AG04449 (cell line): ENCODE data around the gene TOMM40.
"Not testable (repeated sequence)": the region's sequence is repeated elsewhere in the genome, so short reads cannot be mapped to it uniquely, and the experiment has no call there.

Experiments used
- CTCF ChIA-PET: fragments of 350-600 bp; formaldehyde crosslinking; extraction: SDS; loops from one replicate; lab custom pipeline; 2021; ENCODE audit warnings: antibody characterized with exemption; lab: Yijun Ruan, JAX
- POLR2A ChIA-PET: fragments of 400-600, 350-600 bp; formaldehyde crosslinking; extraction: SDS; loops from one replicate; lab custom pipeline; 2020; ENCODE audit warnings: antibody characterized with exemption, inconsistent platforms; lab: Yijun Ruan, JAX
- DNase-seq: peaks from one replicate; pipeline ENCODE4 v3.0.0-alpha.2; 2010; ENCODE audit warnings: low read depth, low spot score
- H3K4me3 ChIP-seq: 2 replicates; pipeline ENCODE4 v1.5.1; 2011; ENCODE audit warnings: low read depth, mild to moderate bottlenecking, control low read depth, low read length
- TF ChIP-seq, protein P1 (sequence below): IDR thresholded peaks from one replicate; pipeline ENCODE4 v1.5.1; 2011; ENCODE audit warnings: mild to moderate bottlenecking, moderate library complexity, low read length, control low read depth, inconsistent platforms; ENCODE audit not compliant: insufficient read depth; ENCODE audit errors: missing control alignments

The TOMM40 gene

DNA sequence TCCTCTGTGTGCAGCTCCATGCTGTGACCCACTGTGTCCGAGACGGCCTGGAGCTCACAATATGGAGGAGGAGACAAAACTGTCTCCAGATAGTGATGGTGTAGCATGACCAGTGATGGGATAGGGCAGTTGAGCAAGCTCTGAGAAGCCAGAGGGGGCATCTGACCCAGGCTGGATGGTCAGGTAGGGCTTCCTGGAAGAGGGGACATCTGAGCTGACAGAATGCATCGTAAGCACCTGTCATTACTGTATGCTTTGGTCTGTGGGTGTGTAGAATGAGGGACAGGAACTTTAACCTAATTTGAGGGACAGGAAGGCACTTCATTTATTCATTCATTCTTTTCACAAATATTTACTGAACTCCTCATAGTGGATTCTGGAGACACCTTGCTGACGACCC, 6.5 kb upstream of the TOMM40 start:
- ChIA-PET POLR2A (interaction anchor here (0.6 to 1.1 kb wide), 2 partner anchors 16 to 36 kb away, joined by 3 read pairs; no protein-coding TSS in a partner anchor), CTCF (interaction anchor here (1.0 to 2.8 kb wide), 5 partner anchors 17 to 314 kb away, joined by 4 to 11 read pairs (median 8); no protein-coding TSS in a partner anchor)
- TF ChIP-seq, protein P1, sequence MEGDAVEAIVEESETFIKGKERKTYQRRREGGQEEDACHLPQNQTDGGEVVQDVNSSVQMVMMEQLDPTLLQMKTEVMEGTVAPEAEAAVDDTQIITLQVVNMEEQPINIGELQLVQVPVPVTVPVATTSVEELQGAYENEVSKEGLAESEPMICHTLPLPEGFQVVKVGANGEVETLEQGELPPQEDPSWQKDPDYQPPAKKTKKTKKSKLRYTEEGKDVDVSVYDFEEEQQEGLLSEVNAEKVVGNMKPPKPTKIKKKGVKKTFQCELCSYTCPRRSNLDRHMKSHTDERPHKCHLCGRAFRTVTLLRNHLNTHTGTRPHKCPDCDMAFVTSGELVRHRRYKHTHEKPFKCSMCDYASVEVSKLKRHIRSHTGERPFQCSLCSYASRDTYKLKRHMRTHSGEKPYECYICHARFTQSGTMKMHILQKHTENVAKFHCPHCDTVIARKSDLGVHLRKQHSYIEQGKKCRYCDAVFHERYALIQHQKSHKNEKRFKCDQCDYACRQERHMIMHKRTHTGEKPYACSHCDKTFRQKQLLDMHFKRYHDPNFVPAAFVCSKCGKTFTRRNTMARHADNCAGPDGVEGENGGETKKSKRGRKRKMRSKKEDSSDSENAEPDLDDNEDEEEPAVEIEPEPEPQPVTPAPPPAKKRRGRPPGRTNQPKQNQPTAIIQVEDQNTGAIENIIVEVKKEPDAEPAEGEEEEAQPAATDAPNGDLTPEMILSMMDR = no peak
- DNase-seq = no peak
- H3K4me3 ChIP-seq = no peak overlapping the region

DNA sequence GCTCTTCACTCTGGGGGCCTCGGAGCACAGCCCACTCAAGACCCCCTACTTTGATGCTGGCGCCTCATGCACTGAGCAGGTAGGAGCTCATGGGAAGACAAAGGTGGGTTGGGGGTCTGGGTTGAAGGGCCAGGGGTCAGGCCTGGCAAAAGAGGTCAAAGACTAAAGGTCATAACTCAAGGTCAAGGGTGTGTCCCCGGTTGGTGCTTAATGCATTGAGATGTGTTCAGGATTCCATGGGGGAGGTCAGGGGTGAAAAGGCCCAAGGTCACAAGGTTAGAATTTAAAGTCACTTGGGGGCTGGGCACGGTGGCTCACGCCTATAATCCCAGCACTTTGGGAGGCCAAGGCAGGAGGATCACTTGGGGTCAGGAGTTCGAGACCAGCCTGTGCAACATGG, 4.9 kb upstream of the TOMM40 start:
- POLR2A ChIA-PET = interaction anchor here (0.7 kb wide), 1 partner anchor 38 kb away, joined by 3 read pairs; no protein-coding TSS in a partner anchor
- no peak for DNase-seq
- CTCF ChIA-PET = interaction anchor here (1.3 kb wide), 1 partner anchor 162 kb away, joined by 4 read pairs; no protein-coding TSS in a partner anchor
- no peak overlapping the region for H3K4me3 ChIP-seq
- TF ChIP-seq, protein P1 = no peak

DNA sequence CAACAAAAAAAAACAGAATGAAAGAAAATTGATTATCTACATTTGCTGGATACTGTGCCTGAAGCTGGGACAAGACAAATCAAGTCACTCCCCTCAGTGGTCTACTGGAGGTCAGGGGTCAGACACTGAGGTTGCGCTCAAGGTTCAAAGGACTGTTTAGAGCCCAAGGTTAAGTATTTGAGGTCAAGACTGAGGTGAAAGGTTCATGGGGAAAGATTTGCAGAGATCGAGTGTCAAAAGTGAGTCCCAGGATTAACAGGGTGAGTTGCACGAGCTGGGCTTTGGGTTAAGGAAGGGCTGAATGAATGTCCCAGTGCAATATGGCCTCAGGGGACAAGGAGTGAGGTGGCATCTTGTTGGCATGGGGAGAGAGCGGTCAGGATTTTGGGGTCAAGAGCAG, 3.4 kb upstream of the TOMM40 start:
- no peak for DNase-seq
- TF ChIP-seq, protein P1 = no peak
- CTCF ChIA-PET = no interaction called here
- H3K4me3 ChIP-seq = no peak overlapping the region
- POLR2A ChIA-PET = no interaction called here

DNA sequence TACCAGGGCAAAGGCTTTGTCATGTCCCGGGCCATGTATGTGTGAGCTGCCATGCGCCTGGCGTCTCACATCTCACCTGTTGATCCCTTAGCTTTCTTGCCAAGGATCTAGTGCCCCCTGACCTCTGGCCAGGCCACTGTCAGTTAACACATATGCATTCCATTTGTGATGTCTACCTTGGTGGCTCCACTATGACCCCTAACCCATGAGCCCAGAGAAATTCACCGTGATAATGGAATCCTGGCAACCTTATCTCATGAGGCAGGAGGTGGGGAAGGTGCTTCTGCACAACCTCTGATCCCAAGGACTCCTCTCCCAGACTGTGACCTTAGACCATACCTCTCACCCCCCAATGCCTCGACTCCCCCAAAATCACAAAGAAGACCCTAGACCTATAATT, 2.7 kb upstream of the TOMM40 start:
- H3K4me3 ChIP-seq, POLR2A ChIA-PET, CTCF ChIA-PET, DNase-seq: not testable (repeated sequence)

DNA sequence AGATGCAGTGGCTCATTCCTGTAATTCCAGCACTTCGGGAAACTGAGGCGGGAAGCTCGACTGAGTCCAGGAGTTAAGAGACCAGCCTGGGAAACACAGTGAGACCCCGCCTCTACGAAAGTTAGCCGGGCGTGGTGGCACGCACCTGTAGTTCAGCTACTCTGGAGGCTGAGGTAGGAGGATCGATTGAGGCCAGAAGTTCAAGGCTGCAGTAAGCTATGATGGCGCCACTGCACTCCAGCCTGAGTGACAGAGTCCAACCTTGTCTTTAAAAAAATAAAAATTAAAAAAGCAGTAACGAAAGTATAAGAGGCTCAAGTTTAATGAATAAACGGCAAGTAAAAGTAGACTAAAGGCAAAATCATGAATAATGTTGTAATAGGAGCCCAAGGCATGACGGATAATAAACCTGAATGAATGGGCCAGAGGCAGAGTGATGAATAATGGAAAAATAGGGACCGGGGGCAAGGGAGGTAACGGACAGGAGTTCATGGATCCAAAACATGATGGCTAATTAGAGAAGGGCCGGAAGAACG, 1.2 kb upstream of the TOMM40 start:
- TF ChIP-seq, protein P1 = no peak
- ChIA-PET CTCF (interaction anchor here (1.1 to 1.6 kb wide), 3 partner anchors 13 to 62 kb away, joined by 3 to 6 read pairs (median 3); no protein-coding TSS in a partner anchor), POLR2A (interaction anchor here (0.7 to 1.6 kb wide), 5 partner anchors 16 to 207 kb away, joined by 3 to 4 read pairs (median 3); partner anchors contain the start of genes APOE and NECTIN2)
- peak overlapping the region; percentile 68 for H3K4me3 ChIP-seq
- no peak for DNase-seq

DNA sequence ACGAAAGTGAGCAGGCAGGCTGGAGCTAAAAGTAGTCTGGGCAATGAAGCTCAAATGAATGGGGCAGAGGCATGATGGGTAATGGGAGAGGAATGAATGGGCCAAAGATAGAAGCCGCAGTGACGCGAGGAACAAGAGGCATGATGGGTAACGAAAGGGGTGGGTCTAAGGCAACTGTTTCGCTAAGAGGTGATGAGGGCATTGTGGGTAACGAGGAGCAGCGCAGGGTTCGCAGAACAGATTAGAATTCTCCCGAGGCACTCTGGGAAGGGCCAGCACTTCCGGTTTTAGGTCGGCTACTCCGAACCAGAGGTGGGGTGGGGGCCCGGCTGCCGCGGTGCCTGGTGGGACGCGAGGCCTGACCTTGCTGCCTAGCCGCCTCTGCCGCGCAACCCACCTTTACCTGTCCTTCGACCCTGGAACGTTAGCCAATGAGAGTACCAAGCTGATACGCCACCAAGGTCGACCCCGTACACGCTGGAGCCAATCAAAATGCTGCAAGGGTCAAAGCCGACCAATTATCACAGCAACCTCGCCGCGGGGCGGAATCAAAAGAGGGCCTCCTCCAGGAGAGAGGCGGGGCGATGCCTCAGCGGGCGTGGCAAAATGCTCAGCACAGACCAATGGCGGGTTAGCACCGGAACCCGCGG, 563 bp upstream of the TOMM40 start:
- peak overlapping the region; percentile 68 for H3K4me3 ChIP-seq
- DNase-seq = peak; percentile 98
- TF ChIP-seq, protein P1 = no peak
- ChIA-PET POLR2A (interaction anchor here (0.7 to 1.6 kb wide), 5 partner anchors 16 to 207 kb away, joined by 3 to 4 read pairs (median 3); partner anchors contain the start of genes APOE and NECTIN2), CTCF (interaction anchor here (1.1 to 2.8 kb wide), 4 partner anchors 13 to 62 kb away, joined by 3 to 22 read pairs (median 4); no protein-coding TSS in a partner anchor)
